Transverse colon (tissue), 4 donors: ENCODE data around the gene PRG3. TPM values are rescaled to one million over a fixed set of nuclear protein-coding genes. Genes with fewer than 3 reads are reported as not detected.

ENCODE experiments used
- DNase-seq: peaks from one replicate; pipeline ENCODE4 v3.0.0-alpha.2; 2019
- H3K27ac ChIP-seq, 4 donors: fragments of 200-600 bp; sonication (generic); 2 replicates each; pipeline ENCODE4 v1.5.1; 2016 to 2018; ENCODE audit warnings: inconsistent platforms in 4 of 4
- H3K27me3 ChIP-seq: fragments of 200-600 bp; sonication (generic); 2 replicates; pipeline ENCODE4 v1.5.1; 2017; ENCODE audit warnings: inconsistent platforms
- H3K36me3 ChIP-seq, 4 donors: fragments of 200-600 bp; sonication (generic); 2 replicates each; pipeline ENCODE4 v1.5.1; 2017 to 2019; ENCODE audit warnings: inconsistent platforms in 4 of 4
- H3K4me1 ChIP-seq, 4 donors: fragments of 200-600 bp; sonication (generic); 2 replicates each; pipeline ENCODE4 v1.5.1; 2017 to 2020; ENCODE audit warnings: inconsistent platforms in 4 of 4
- H3K4me3 ChIP-seq, 4 donors: fragments of 200-600 bp; sonication (generic); 1 replicate in 1 of 4; 2 replicates in 3 of 4; pipeline versions ENCODE4 v1.5.1 to v1.6.1; 2017 to 2019; ENCODE audit warnings: inconsistent platforms in 4 of 4
- H3K9me3 ChIP-seq, 2 donors: fragments of 200-600 bp; sonication (generic); 2 replicates each; pipeline ENCODE4 v1.5.1; 2017 to 2019; ENCODE audit warnings: inconsistent platforms in 2 of 2
- EP300 ChIP-seq: sonication (generic); formaldehyde crosslinking; IDR thresholded peaks from one replicate; pipeline ENCODE4 v1.6.1; 2017; ENCODE audit warnings: antibody characterized with exemption, low read depth
- POLR2A ChIP-seq: fragments of 450-650 bp; IDR thresholded peaks from one replicate; pipeline ENCODE4 v1.6.1; 2016; ENCODE audit warnings: antibody characterized with exemption, mild to moderate bottlenecking, moderate library complexity
- POLR2AphosphoS5 ChIP-seq, 3 donors: sonication (generic); formaldehyde crosslinking; IDR thresholded peaks; one replicate each; pipeline ENCODE4 v1.6.1; 2016; ENCODE audit warnings: antibody characterized with exemption in 3 of 3
- WGBS, 2 donors: methylation state at CpG; one replicate each; pipeline ENCODE4 v1.1.5; 2018; ENCODE audit warnings: low coverage in 1 of 2; 5-methylcytosine and 5-hydroxymethylcytosine counted together
- in situ Hi-C, 4 donors: fragments of 200-750 bp; cut with MboI; loops; one replicate each; pipeline versions ENCODE4 v1.15.0 to v1.15.1; 2017; ENCODE audit warnings: low sequenced_read_pairs in 3 of 4, low pct_ligation_motif_present in 1 of 4, low pct_unique_long_range_greater_than_20kb in 1 of 4
- intact Hi-C: fragments of 100-400 bp; cut with DNase I; formaldehyde crosslinking; loops from one replicate; pipeline ENCODE4 v1.15.1; 2023; ENCODE audit warnings: low total_unique reads
- total RNA-seq, 4 donors: library from RNA; depleted of rRNA; stranded (reverse); fragments of >200 nt; gene quantifications; one replicate each; pipeline ENCODE4 v1.1.0, GENCODE V29; 2016
- TF ChIP-seq, protein P1 (sequence below), 5 experiments: fragments of 200-600 bp in 3 of 5; fragments of 450-650 bp in 2 of 5; sonication (generic) in 3 of 5; IDR thresholded peaks; 1 replicate in 2 of 5; 2 replicates in 3 of 5; pipeline ENCODE4 v1.5.1; 2016 to 2017; ENCODE audit warnings: antibody characterized with exemption in 5 of 5, inconsistent platforms in 3 of 5, mild to moderate bottlenecking in 2 of 5, moderate library complexity in 1 of 5

The PRG3 gene
- total RNA-seq, 4 donors from 2014 or later = not detected

DNA sequence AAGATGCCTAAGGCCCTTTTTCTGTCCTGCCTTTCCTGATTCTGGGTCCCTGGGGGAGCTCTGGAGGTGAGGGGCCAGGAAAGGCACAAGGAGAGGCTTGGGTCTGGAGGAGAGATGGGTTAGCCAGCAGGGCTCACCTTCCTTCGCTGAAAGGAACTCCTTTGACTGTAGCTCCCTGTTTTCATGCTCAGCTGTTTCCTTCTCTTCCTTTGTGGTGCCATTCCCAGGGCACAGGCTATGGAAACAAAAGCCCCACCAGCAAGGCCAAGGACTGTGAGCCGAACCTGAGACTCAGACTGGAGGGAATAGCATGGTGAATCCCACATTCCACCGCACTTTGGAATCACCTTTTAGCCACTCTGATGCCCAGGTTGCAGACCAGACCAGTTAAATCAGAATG is 35.5 kb upstream of the PRG3 start:
- H3K27me3 ChIP-seq = no peaks in the 10 kb centered on the region
- H3K4me1 ChIP-seq = no peaks in the 10 kb centered on the region
- no peak for DNase-seq
- intact Hi-C loops (no loop called here), in situ Hi-C loops (no loop called here)
- TF ChIP-seq POLR2AphosphoS5 (IDR thresholded peaks at IDR 0.05) = no peak
- TF ChIP-seq, protein P1, sequence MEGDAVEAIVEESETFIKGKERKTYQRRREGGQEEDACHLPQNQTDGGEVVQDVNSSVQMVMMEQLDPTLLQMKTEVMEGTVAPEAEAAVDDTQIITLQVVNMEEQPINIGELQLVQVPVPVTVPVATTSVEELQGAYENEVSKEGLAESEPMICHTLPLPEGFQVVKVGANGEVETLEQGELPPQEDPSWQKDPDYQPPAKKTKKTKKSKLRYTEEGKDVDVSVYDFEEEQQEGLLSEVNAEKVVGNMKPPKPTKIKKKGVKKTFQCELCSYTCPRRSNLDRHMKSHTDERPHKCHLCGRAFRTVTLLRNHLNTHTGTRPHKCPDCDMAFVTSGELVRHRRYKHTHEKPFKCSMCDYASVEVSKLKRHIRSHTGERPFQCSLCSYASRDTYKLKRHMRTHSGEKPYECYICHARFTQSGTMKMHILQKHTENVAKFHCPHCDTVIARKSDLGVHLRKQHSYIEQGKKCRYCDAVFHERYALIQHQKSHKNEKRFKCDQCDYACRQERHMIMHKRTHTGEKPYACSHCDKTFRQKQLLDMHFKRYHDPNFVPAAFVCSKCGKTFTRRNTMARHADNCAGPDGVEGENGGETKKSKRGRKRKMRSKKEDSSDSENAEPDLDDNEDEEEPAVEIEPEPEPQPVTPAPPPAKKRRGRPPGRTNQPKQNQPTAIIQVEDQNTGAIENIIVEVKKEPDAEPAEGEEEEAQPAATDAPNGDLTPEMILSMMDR (IDR thresholded peaks at IDR 0.05) = no peak
- no peak for TF ChIP-seq POLR2A
- no peak for TF ChIP-seq EP300
- 98% methylated on average over 3 of the region's 3 CpGs; no CpG with 5 or more reads in 1 of the 2 donors for WGBS, 2 donors
- H3K9me3 ChIP-seq = no peaks in the 10 kb centered on the region
- no peak overlapping the region for H3K27ac ChIP-seq
- peaks cover 0 to 6% (median 0%) of the 10 kb centered on the region in 4 donors for H3K36me3 ChIP-seq
- H3K4me3 ChIP-seq = no peak overlapping the region

DNA sequence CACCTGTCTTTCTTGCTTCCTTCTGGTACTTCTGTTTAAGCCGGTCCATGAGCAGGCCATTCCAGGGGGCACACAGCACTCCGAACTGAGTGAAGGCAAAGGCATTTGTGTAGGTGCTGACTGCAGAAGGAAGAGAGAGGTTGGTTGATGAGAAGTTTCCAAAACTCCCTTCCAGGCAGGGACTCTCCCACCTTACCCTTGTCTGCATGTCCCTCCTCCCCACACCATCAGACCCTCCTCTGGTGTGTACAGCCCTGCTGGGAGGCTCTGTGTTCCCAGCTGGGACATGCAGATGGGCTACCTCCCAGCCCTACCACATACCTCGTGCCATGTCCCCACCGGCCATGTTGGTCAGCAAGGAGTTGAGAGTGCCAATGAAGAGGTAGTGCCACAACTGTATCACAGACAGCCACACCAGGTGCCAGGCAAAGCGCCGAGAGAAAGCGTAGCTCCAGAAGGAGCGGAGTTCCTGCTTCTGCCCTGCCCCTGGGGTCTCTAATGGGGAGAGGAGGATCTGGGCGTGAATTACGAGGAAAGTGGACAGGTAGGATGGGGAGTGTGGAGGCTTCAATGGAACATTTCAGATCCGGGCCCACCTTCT is 33.8 kb upstream of the PRG3 start:
- TF ChIP-seq, protein P1 (IDR thresholded peaks at IDR 0.05) = no peak
- TF ChIP-seq EP300 (no peak), POLR2AphosphoS5 (IDR thresholded peaks at IDR 0.05) (no peak), POLR2A (no peak)
- no peak overlapping the region for H3K27ac ChIP-seq
- peaks cover 0 to 6% (median 0%) of the 10 kb centered on the region in 4 donors for H3K36me3 ChIP-seq
- intact Hi-C loops (loop anchor here (2.0 kb wide), 1 partner anchor 24 kb away; no protein-coding TSS in a partner anchor), in situ Hi-C loops (no loop called here)
- H3K4me1 ChIP-seq = no peaks in the 10 kb centered on the region
- no peaks in the 10 kb centered on the region for H3K27me3 ChIP-seq
- 96 to 100% methylated on average over 4 to 11 of the region's 11 CpGs for WGBS, 2 donors
- H3K9me3 ChIP-seq = no peaks in the 10 kb centered on the region
- H3K4me3 ChIP-seq = no peak overlapping the region
- DNase-seq = no peak

DNA sequence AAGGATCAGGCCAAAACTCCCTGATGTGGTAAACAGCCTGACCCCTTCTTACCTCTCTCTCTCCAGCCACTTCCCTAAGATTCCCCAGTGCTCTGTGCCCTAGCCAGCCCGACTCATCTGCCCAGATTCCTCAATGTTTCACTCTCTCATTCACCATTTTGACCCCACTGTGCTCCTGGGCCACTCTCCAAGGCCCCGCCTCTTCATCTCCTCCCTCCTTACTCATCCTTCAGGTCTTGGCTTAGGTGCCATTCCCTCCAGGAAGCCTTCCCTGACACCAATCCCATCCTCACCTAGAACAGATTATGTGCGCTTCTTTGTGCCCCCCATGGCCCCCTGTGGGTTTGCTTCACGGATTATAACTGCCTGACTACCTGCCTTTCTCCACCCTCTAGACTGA is 32.7 kb upstream of the PRG3 start:
- Histone ChIP-seq H3K4me1 (no peaks in the 10 kb centered on the region), H3K27me3 (no peaks in the 10 kb centered on the region), H3K4me3 (no peak overlapping the region), H3K27ac (no peak overlapping the region), H3K9me3 (no peaks in the 10 kb centered on the region), H3K36me3 (peaks cover 0 to 6% (median 0%) of the 10 kb centered on the region in 4 donors)
- DNase-seq = no peak
- TF ChIP-seq POLR2A (no peak), POLR2AphosphoS5 (IDR thresholded peaks at IDR 0.05) (no peak), EP300 (no peak)
- TF ChIP-seq, protein P1 (IDR thresholded peaks at IDR 0.05) = no peak
- 88 to 90% methylated on average over 4 of the region's 4 CpGs for WGBS, 2 donors
- intact Hi-C loops = loop anchor here (2.0 kb wide), 1 partner anchor 25 kb away; no protein-coding TSS in a partner anchor
- in situ Hi-C loops = no loop called here

DNA sequence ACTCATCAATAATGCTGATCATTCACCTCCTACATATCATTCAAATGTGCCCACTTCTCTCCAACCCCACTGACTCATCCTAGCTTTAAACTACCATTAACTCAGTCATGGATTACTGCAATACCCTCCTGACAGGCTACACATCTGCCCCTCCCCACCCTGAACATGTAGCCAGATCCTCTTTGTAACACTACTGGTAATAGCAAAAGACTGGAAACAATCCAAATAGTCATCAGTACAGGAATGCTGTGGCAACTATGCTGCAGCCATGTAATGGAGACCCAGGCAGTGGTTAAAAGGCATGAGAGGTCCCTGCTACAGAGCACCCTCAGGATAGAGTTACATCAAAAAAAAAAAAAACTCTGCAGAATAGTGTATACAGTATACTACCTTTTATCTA is 29.3 kb upstream of the PRG3 start:
- no peak for DNase-seq
- no peaks in the 10 kb centered on the region for H3K36me3 ChIP-seq
- no peak overlapping the region for H3K27ac ChIP-seq
- no peak for TF ChIP-seq POLR2AphosphoS5 (IDR thresholded peaks at IDR 0.05)
- no peak for TF ChIP-seq POLR2A
- TF ChIP-seq, protein P1 (IDR thresholded peaks at IDR 0.05) = no peak
- no peak for TF ChIP-seq EP300
- intact Hi-C loops = no loop called here
- H3K9me3 ChIP-seq = no peaks in the 10 kb centered on the region
- peaks cover 0 to 7% (median 0%) of the 10 kb centered on the region in 4 donors for H3K4me1 ChIP-seq
- H3K4me3 ChIP-seq = no peak overlapping the region
- in situ Hi-C loops = no loop called here
- H3K27me3 ChIP-seq = no peaks in the 10 kb centered on the region
